Erythroblast (primary cell): ENCODE measurements around the gene PLBD2.

Experiments
- GATA1 ChIP-seq: IDR thresholded peaks from 2 replicates; pipeline ENCODE4 v1.6.1; 2011; ENCODE audit warnings: low read depth, mild to moderate bottlenecking, control low read depth, low read length, moderate library complexity
- POLR2A ChIP-seq: IDR thresholded peaks from 2 replicates; pipeline ENCODE4 v1.6.1; 2011; ENCODE audit warnings: mild to moderate bottlenecking, low read length

- no peak for TF ChIP-seq POLR2A
- no peak for TF ChIP-seq GATA1
Measured at GRCh38 chr12:113345318-113345717, 13.1 kb upstream of the PLBD2 start.
